ENCODE data around the gene DNAJC17. TPM values are rescaled to one million over a fixed set of nuclear protein-coding genes. Genes with fewer than 3 reads are reported as not detected.

Gene DNAJC17
- total RNA-seq, 1 donor from 2014 or later, result 14.0 TPM

GRCh38 chr15:40743485-40743901 is 63.8 kb downstream of the DNAJC17 start:
- Histone ChIP-seq H3K4me3 (no peak overlapping the region), H3K27ac (no peak overlapping the region), H3K27me3 (no peaks in the 10 kb centered on the region), H3K9me3 (no peaks in the 10 kb centered on the region), H3K4me1 (peaks cover 9% of the 10 kb centered on the region), H3K36me3 (peaks cover 0 to 37% of the 10 kb centered on the region in 2 donors)
- no peak for DNase-seq (ENCODE audit: extremely low spot score in 2 of 2)
- TF ChIP-seq CTCF (IDR thresholded peaks at IDR 0.05), result no peak
- no peak for TF ChIP-seq POLR2A (IDR thresholded peaks at IDR 0.05)
- no peak for TF ChIP-seq POLR2AphosphoS5 (IDR thresholded peaks at IDR 0.05; ENCODE audit: insufficient read depth in 1 of 2, low read depth in 1 of 2)
- intact Hi-C loops (cut with DNase I), result no loop called here

GRCh38 chr15:40739854-40740253 is 67.4 kb downstream of the DNAJC17 start:
- H3K36me3 ChIP-seq, result peaks cover 0 to 66% of the 10 kb centered on the region in 2 donors

GRCh38 chr15:40739047-40739446 is 68.2 kb downstream of the DNAJC17 start:
- no peak for DNase-seq (ENCODE audit: extremely low spot score in 2 of 2)
- Histone ChIP-seq H3K4me3 (no peak overlapping the region), H3K36me3 (peaks cover 0 to 60% of the 10 kb centered on the region in 2 donors), H3K27ac (no peak overlapping the region), H3K4me1 (peaks cover 4% of the 10 kb centered on the region), H3K9me3 (no peaks in the 10 kb centered on the region), H3K27me3 (no peaks in the 10 kb centered on the region)
- intact Hi-C loops (cut with DNase I), result no loop called here
- no peak for TF ChIP-seq CTCF (IDR thresholded peaks at IDR 0.05)
- TF ChIP-seq POLR2A (IDR thresholded peaks at IDR 0.05), result no peak
- TF ChIP-seq POLR2AphosphoS5 (IDR thresholded peaks at IDR 0.05; ENCODE audit: insufficient read depth in 1 of 2, low read depth in 1 of 2), result no peak

More at GRCh38 chr15:40739854-40740253, 67.4 kb downstream of the DNAJC17 start:
- intact Hi-C loops (cut with DNase I), result no loop called here
- TF ChIP-seq POLR2A (IDR thresholded peaks at IDR 0.05) (no peak), POLR2AphosphoS5 (IDR thresholded peaks at IDR 0.05; ENCODE audit: insufficient read depth in 1 of 2, low read depth in 1 of 2) (no peak), CTCF (IDR thresholded peaks at IDR 0.05) (no peak)
- H3K9me3 ChIP-seq, result no peaks in the 10 kb centered on the region
- no peak overlapping the region for H3K4me3 ChIP-seq
- H3K4me1 ChIP-seq, result peaks cover 9% of the 10 kb centered on the region
- no peak for DNase-seq (ENCODE audit: extremely low spot score in 2 of 2)
- H3K27me3 ChIP-seq, result no peaks in the 10 kb centered on the region
- H3K27ac ChIP-seq, result no peak overlapping the region

- H3K4me3 ChIP-seq, result no peak overlapping the region
- H3K36me3 ChIP-seq, result peaks cover 0 to 53% of the 10 kb centered on the region in 2 donors
- no peak for DNase-seq (ENCODE audit: extremely low spot score in 2 of 2)
- TF ChIP-seq POLR2AphosphoS5 (IDR thresholded peaks at IDR 0.05; ENCODE audit: insufficient read depth in 1 of 2, low read depth in 1 of 2) (no peak), POLR2A (IDR thresholded peaks at IDR 0.05) (no peak), CTCF (IDR thresholded peaks at IDR 0.05) (no peak)
- H3K4me1 ChIP-seq, result no peaks in the 10 kb centered on the region
- intact Hi-C loops (cut with DNase I), result no loop called here
- H3K27ac ChIP-seq, result no peak overlapping the region
- no peaks in the 10 kb centered on the region for H3K27me3 ChIP-seq
- no peaks in the 10 kb centered on the region for H3K9me3 ChIP-seq
Observed at GRCh38 chr15:40737048-40737447, 70.2 kb downstream of the DNAJC17 start.

GRCh38 chr15:40736575-40736974 is 70.7 kb downstream of the DNAJC17 start:
- TF ChIP-seq POLR2A (IDR thresholded peaks at IDR 0.05) (no peak), POLR2AphosphoS5 (IDR thresholded peaks at IDR 0.05; ENCODE audit: insufficient read depth in 1 of 2, low read depth in 1 of 2) (no peak), CTCF (IDR thresholded peaks at IDR 0.05) (no peak)
- Histone ChIP-seq H3K27ac (no peak overlapping the region), H3K4me3 (no peak overlapping the region), H3K4me1 (no peaks in the 10 kb centered on the region), H3K27me3 (no peaks in the 10 kb centered on the region), H3K9me3 (no peaks in the 10 kb centered on the region), H3K36me3 (peaks cover 0 to 53% of the 10 kb centered on the region in 2 donors)
- intact Hi-C loops (cut with DNase I), result no loop called here
- no peak for DNase-seq (ENCODE audit: extremely low spot score in 2 of 2)
